ENCODE results near the gene PEX14. TPM values are rescaled to one million over a fixed set of nuclear protein-coding genes. Genes with fewer than 3 reads are reported as not detected.

The PEX14 gene
- total RNA-seq, 6 experiments from 2014 or later, result 10.5 to 26.5 (median 16.5) TPM

GRCh38 chr1:10588640-10589039, 113.9 kb downstream of the PEX14 start:
- no peak for TF ChIP-seq POLR2A (IDR thresholded peaks at IDR 0.05)
- TF ChIP-seq, protein P1, sequence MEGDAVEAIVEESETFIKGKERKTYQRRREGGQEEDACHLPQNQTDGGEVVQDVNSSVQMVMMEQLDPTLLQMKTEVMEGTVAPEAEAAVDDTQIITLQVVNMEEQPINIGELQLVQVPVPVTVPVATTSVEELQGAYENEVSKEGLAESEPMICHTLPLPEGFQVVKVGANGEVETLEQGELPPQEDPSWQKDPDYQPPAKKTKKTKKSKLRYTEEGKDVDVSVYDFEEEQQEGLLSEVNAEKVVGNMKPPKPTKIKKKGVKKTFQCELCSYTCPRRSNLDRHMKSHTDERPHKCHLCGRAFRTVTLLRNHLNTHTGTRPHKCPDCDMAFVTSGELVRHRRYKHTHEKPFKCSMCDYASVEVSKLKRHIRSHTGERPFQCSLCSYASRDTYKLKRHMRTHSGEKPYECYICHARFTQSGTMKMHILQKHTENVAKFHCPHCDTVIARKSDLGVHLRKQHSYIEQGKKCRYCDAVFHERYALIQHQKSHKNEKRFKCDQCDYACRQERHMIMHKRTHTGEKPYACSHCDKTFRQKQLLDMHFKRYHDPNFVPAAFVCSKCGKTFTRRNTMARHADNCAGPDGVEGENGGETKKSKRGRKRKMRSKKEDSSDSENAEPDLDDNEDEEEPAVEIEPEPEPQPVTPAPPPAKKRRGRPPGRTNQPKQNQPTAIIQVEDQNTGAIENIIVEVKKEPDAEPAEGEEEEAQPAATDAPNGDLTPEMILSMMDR (IDR thresholded peaks at IDR 0.05), result no peak
- DNase-seq (no peak), ATAC-seq (no peak)
- Histone ChIP-seq H3K9me3 (no peaks in the 10 kb centered on the region), H3K4me1 (peaks cover 0 to 20% (median under 1%) of the 10 kb centered on the region in 4 donors), H3K27ac (no peak overlapping the region), H3K27me3 (no peaks in the 10 kb centered on the region), H3K4me3 (no peak overlapping the region), H3K36me3 (no peaks in the 10 kb centered on the region)
- WGBS (ENCODE audit: insufficient coverage, low coverage, low lambda C conversion rate, missing lambda C conversion rate), result 86% methylated on average over 5 of the region's 5 CpGs
- intact Hi-C loops (cut with DNase I), result no loop called here

- 84% methylated on average over 5 of the region's 5 CpGs for WGBS (ENCODE audit: insufficient coverage, low coverage, low lambda C conversion rate, missing lambda C conversion rate)
- Histone ChIP-seq H3K27ac (no peak overlapping the region), H3K4me3 (no peak overlapping the region), H3K27me3 (no peaks in the 10 kb centered on the region), H3K9me3 (no peaks in the 10 kb centered on the region), H3K36me3 (no peaks in the 10 kb centered on the region), H3K4me1 (peaks cover 0 to 24% (median 3%) of the 10 kb centered on the region in 4 donors)
- ATAC-seq (no peak), DNase-seq (no peak)
- intact Hi-C loops (cut with DNase I), result no loop called here
- TF ChIP-seq, protein P1 (IDR thresholded peaks at IDR 0.05), result no peak
- no peak for TF ChIP-seq POLR2A (IDR thresholded peaks at IDR 0.05)
Measured at GRCh38 chr1:10589074-10589473, 114.3 kb downstream of the PEX14 start.

DNA sequence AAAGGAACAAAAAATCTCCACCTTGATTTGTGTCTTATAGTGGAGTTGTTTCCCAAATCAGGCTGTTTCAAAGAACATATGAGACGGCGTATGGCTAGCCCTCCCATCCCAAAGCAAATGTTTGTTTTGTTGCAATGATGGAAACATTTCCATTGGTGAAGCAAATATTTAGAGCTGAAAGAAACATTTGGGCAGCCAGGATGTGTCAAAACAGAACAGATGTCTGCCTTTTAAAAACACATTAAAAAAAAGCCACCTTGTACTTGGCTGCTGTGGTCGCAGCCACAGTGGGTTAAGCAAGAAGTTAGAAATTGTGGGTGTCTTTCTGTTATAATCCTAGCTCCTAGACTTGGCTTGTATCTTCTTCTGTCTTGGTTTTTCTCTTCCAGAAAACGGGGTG, 116.3 kb downstream of the PEX14 start:
- Histone ChIP-seq H3K36me3 (no peaks in the 10 kb centered on the region), H3K9me3 (no peaks in the 10 kb centered on the region), H3K27me3 (no peaks in the 10 kb centered on the region), H3K4me3 (no peak overlapping the region), H3K4me1 (peaks cover 0 to 42% (median 8%) of the 10 kb centered on the region in 4 donors), H3K27ac (peak overlapping the region in 2 of 3 donors; percentile 56 to 61)
- intact Hi-C loops (cut with DNase I), result no loop called here
- WGBS (ENCODE audit: insufficient coverage, low coverage, low lambda C conversion rate, missing lambda C conversion rate), result 27% methylated on average over 3 of the region's 4 CpGs
- DNase-seq (no peak), ATAC-seq (peak; percentile 74 to 86 (median 85))
- no peak for TF ChIP-seq POLR2A (IDR thresholded peaks at IDR 0.05)
- TF ChIP-seq, protein P1 (IDR thresholded peaks at IDR 0.05), result no peak

DNA sequence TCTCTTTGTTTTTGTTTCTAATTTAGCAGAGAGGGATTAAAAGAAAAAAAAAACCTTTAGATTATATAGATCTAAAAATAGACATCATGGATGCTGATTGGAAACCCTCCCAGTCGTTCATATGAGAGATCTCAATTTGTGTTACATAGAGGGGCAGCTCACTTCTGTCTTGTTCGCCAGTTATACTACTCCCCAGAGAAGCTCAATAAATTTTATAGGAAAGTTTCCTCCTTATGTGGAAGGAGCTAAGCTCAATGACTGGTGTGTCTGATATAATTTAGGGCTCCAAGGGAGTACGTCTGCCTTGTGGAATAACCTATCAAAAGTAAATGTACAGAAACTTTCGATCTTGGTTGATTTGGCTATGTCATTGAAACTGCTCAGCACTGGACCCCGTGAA, 117.6 kb downstream of the PEX14 start:
- Histone ChIP-seq H3K4me1 (peaks cover 0 to 43% (median 13%) of the 10 kb centered on the region in 4 donors), H3K27me3 (no peaks in the 10 kb centered on the region), H3K27ac (no peak overlapping the region), H3K9me3 (no peaks in the 10 kb centered on the region), H3K4me3 (no peak overlapping the region), H3K36me3 (no peaks in the 10 kb centered on the region)
- TF ChIP-seq POLR2A (IDR thresholded peaks at IDR 0.05), result no peak
- TF ChIP-seq, protein P1 (IDR thresholded peaks at IDR 0.05), result no peak
- ATAC-seq (no peak), DNase-seq (no peak)
- WGBS (ENCODE audit: insufficient coverage, low coverage, low lambda C conversion rate, missing lambda C conversion rate), result 38% methylated on average over 2 of the region's 5 CpGs
- intact Hi-C loops (cut with DNase I), result no loop called here

DNA sequence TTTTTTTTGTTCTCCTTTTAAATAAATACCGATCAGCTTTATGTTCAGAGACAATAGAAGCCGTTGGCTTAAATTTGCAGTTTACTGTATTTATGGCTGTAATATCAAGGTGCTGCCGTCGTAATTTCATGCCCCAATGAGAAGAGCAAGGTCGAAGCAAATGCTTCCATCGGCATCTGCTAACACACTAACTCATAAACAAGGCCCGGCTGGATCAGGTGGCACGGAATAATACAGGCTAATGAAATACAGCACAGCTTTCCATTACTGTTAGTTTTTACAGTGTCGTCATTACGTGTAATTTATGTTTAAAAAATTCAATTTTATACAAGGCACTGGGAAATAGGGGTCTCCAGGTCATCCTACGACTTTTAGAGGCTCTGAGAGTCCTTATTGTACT, 119.0 kb downstream of the PEX14 start:
- Histone ChIP-seq H3K9me3 (no peaks in the 10 kb centered on the region), H3K27me3 (no peaks in the 10 kb centered on the region), H3K4me1 (peaks cover 0 to 44% (median 18%) of the 10 kb centered on the region in 4 donors), H3K27ac (no peak overlapping the region), H3K36me3 (no peaks in the 10 kb centered on the region), H3K4me3 (no peak overlapping the region)
- TF ChIP-seq POLR2A (IDR thresholded peaks at IDR 0.05), result no peak
- TF ChIP-seq, protein P1 (IDR thresholded peaks at IDR 0.05), result no peak
- intact Hi-C loops (cut with DNase I), result no loop called here
- no peak for DNase-seq
- no peak for ATAC-seq
- 92% methylated on average over 11 of the region's 11 CpGs for WGBS (ENCODE audit: insufficient coverage, low coverage, low lambda C conversion rate, missing lambda C conversion rate)
